WERI-Rb-1 (cell line): ENCODE measurements around the gene EMP1.

ENCODE experiments used
- DNase-seq: peaks from one replicate; pipeline ENCODE4 v3.0.0-alpha.2; 2020
- H3K27ac ChIP-seq: fragments of 250-450 bp; sonication (Bioruptor Pico); 2 replicates; pipeline ENCODE4 v1.5.1; 2020; ENCODE audit warnings: mild to moderate bottlenecking, moderate library complexity
- H3K27me3 ChIP-seq: fragments of 250-450 bp; sonication (Bioruptor Pico); 2 replicates; pipeline ENCODE4 v1.5.1; 2021; ENCODE audit warnings: mild to moderate bottlenecking, low read depth, moderate library complexity; ENCODE audit not compliant: insufficient read depth, severe bottlenecking
- H3K36me3 ChIP-seq: fragments of 250-450 bp; sonication (Bioruptor Pico); 2 replicates; pipeline ENCODE4 v1.5.1; 2020; ENCODE audit warnings: mild to moderate bottlenecking, moderate library complexity
- H3K4me3 ChIP-seq: 2 replicates; pipeline ENCODE4 v1.5.1; 2011; ENCODE audit warnings: low read depth, mild to moderate bottlenecking, control low read depth, low read length
- H3K9me3 ChIP-seq: fragments of 250-450 bp; sonication (Bioruptor Pico); 2 replicates; pipeline ENCODE4 v1.5.1; 2021; ENCODE audit warnings: mild to moderate bottlenecking, moderate library complexity; ENCODE audit not compliant: severe bottlenecking
- TF ChIP-seq, protein P1 (sequence below): IDR thresholded peaks from 2 replicates; pipeline ENCODE4 v1.5.1; 2011; ENCODE audit warnings: low read depth, mild to moderate bottlenecking, control low read depth, inconsistent platforms, low read length

Gene EMP1

DNA sequence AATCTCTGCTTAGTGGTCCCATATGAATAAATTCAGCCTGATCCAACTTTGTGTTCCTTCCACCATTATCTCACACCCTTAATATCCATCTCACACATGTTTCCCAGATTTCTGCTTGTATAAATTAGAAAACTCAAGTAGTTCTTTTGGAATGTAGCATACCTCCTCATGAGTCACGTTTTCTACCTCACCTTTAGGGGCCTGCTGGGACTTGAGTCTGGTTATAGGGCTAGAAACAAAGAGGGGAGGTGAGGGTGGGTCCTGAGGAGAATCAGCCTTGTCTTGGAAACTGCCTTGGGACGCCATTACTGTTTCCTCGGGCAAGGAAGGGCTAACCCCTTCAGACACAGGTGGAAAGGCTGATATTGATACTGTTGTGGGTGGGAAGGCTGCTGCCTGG, 51.1 kb downstream of the EMP1 start:
- Histone ChIP-seq H3K9me3 (no peaks in the 10 kb centered on the region), H3K36me3 (no peaks in the 10 kb centered on the region), H3K4me3 (no peak overlapping the region), H3K27ac (no peak overlapping the region), H3K27me3 (no peaks in the 10 kb centered on the region)
- no peak for DNase-seq
- TF ChIP-seq, protein P1, sequence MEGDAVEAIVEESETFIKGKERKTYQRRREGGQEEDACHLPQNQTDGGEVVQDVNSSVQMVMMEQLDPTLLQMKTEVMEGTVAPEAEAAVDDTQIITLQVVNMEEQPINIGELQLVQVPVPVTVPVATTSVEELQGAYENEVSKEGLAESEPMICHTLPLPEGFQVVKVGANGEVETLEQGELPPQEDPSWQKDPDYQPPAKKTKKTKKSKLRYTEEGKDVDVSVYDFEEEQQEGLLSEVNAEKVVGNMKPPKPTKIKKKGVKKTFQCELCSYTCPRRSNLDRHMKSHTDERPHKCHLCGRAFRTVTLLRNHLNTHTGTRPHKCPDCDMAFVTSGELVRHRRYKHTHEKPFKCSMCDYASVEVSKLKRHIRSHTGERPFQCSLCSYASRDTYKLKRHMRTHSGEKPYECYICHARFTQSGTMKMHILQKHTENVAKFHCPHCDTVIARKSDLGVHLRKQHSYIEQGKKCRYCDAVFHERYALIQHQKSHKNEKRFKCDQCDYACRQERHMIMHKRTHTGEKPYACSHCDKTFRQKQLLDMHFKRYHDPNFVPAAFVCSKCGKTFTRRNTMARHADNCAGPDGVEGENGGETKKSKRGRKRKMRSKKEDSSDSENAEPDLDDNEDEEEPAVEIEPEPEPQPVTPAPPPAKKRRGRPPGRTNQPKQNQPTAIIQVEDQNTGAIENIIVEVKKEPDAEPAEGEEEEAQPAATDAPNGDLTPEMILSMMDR: no peak

GRCh38 chr12:13248964-13249363, 52.4 kb downstream of the EMP1 start:
- no peak overlapping the region for H3K4me3 ChIP-seq
- DNase-seq: no peak
- TF ChIP-seq, protein P1: no peak
- H3K9me3 ChIP-seq: no peaks in the 10 kb centered on the region
- H3K27ac ChIP-seq: no peak overlapping the region
- H3K27me3 ChIP-seq: no peaks in the 10 kb centered on the region
- no peaks in the 10 kb centered on the region for H3K36me3 ChIP-seq

DNA sequence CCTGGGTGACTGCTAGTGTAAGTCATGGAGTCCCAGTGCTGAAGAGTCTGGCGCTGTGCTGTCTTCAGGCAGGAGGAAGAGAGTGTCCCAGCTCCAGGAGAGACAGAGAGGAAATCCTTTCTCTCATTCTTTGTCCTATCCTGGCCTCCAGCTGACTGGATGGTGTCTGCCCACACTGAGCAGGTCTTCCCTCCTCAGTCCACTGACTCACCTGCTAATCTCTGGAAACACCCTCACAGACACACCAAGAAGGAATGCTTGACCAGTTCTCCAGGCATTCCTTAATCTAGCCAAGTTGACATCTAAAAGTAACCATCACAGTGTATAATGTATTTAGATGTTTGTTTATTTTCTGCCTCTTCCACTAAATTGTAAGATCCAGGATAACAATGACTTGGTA, 53.9 kb downstream of the EMP1 start:
- H3K27me3 ChIP-seq: no peaks in the 10 kb centered on the region
- no peak overlapping the region for H3K27ac ChIP-seq
- H3K9me3 ChIP-seq: no peaks in the 10 kb centered on the region
- DNase-seq: no peak
- H3K4me3 ChIP-seq: no peak overlapping the region
- TF ChIP-seq, protein P1: no peak
- H3K36me3 ChIP-seq: no peaks in the 10 kb centered on the region

DNA sequence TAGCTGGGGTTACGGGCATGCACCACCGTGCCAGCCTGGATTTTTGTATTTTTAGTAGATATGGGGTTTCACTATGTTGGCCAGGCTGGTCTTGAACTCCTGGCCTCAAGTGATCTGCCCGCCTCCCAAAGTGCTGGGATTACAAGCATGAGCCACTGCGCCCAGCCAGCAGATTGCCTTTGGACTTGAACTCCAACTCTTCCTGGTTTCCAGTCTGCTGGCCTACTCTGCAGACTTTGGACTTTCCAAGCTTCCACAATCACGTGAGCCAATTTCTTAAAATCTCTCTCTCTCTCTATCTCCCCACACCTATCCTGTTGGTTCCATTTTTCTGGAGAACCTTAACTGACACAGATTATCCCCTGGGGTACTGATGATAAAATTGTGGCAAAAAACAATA, 55.0 kb downstream of the EMP1 start:
- Histone ChIP-seq H3K4me3 (no peak overlapping the region), H3K27me3 (no peaks in the 10 kb centered on the region), H3K27ac (no peak overlapping the region), H3K36me3 (no peaks in the 10 kb centered on the region), H3K9me3 (no peaks in the 10 kb centered on the region)
- no peak for DNase-seq
- TF ChIP-seq, protein P1: no peak

DNA sequence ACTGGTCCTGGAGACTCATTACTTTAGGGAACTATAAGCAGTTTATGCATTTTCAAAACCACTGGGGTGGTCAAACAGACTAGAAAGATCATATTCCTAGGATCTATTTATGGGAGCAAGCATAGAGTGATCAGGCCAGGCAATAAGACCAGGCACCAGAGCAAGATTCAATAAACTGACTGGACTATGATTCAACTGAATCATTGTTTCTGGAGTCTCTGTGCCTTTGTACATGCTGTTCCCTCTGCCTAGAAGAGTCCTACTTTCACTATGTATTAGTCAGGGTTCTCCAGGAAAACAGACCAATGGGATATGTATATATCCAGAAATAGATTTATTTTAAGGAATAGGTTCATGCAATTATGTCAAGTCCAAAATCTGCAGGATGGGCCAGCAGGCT, 55.5 kb downstream of the EMP1 start:
- H3K36me3 ChIP-seq: no peaks in the 10 kb centered on the region
- no peaks in the 10 kb centered on the region for H3K9me3 ChIP-seq
- no peaks in the 10 kb centered on the region for H3K27me3 ChIP-seq
- H3K27ac ChIP-seq: no peak overlapping the region
- DNase-seq: no peak
- TF ChIP-seq, protein P1: no peak
- H3K4me3 ChIP-seq: no peak overlapping the region

- TF ChIP-seq, protein P1: no peak
- H3K4me3 ChIP-seq: no peak overlapping the region
- H3K27me3 ChIP-seq: no peaks in the 10 kb centered on the region
- no peaks in the 10 kb centered on the region for H3K9me3 ChIP-seq
- no peak overlapping the region for H3K27ac ChIP-seq
- no peak for DNase-seq
- no peaks in the 10 kb centered on the region for H3K36me3 ChIP-seq
Measured at GRCh38 chr12:13252616-13253015, 56.1 kb downstream of the EMP1 start.
